OCI-LY7 (cell line): ENCODE measurements around the gene ACVRL1.

Experiments
- EZH2phosphoT487 ChIP-seq: fragments of 200-600 bp; sonication (generic); IDR thresholded peaks from 2 replicates; pipeline ENCODE4 v1.6.1; 2018; ENCODE audit warnings: low read depth, borderline replicate concordance, mild to moderate bottlenecking, mixed run types, antibody characterized with exemption, low read length, moderate library complexity, mixed read lengths
- TF ChIP-seq, protein P1 (sequence below): fragments of 200-600 bp; sonication (generic); conservative IDR thresholded peaks from 2 replicates; pipeline ENCODE4 v1.5.1; 2014; ENCODE audit warnings: mild to moderate bottlenecking, antibody characterized with exemption, low read length, moderate library complexity, mixed read lengths

DNA sequence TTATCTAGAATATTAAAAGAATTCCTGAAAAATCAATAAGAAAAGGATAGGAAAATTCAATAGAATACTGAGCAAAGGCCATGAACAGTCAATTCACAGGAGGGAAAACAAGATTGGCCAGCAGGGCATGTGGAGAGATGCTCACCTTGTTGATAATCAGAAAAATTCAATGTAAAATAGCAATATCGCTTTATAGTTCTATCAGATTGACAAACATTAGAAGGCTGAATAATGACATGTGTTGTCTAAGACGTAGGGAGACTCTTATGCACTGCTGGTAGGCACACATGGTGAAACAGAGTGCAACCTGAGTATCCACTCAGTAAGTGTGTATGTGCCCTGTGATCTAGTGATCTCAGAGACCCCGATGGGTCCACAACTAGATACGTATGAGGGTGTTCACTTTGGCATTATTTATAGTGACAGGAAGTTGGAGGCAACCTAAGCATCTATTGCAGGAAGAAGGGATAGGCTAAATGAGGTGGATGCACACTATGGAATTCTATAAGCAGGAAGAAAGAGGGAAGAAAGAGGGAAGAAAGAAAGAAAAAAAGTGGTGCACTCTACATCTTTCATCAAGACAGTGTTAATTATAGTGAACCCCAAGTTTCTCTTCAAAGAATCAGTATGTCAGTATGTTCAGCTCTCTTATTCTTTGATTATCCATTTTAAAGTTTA lies 23.2 kb upstream of the ACVRL1 start:
- TF ChIP-seq, protein P1, sequence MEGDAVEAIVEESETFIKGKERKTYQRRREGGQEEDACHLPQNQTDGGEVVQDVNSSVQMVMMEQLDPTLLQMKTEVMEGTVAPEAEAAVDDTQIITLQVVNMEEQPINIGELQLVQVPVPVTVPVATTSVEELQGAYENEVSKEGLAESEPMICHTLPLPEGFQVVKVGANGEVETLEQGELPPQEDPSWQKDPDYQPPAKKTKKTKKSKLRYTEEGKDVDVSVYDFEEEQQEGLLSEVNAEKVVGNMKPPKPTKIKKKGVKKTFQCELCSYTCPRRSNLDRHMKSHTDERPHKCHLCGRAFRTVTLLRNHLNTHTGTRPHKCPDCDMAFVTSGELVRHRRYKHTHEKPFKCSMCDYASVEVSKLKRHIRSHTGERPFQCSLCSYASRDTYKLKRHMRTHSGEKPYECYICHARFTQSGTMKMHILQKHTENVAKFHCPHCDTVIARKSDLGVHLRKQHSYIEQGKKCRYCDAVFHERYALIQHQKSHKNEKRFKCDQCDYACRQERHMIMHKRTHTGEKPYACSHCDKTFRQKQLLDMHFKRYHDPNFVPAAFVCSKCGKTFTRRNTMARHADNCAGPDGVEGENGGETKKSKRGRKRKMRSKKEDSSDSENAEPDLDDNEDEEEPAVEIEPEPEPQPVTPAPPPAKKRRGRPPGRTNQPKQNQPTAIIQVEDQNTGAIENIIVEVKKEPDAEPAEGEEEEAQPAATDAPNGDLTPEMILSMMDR = no peak
- TF ChIP-seq EZH2phosphoT487 = no peak
